M059J (cell line): ENCODE data around the gene CRTC1. TPM values are rescaled to one million over a fixed set of nuclear protein-coding genes. Genes with fewer than 3 reads are reported as not detected.

Experiments
- DNase-seq: peaks from one replicate; pipeline ENCODE4 v3.0.0-alpha.2; 2012; ENCODE audit warnings: low read depth
- total RNA-seq: library from RNA; depleted of rRNA; stranded (reverse); fragments of >200 nt; shearing (Covaris generic); gene quantifications from 2 replicates; pipeline ENCODE4 v1.2.3, GENCODE V29; 2014

CRTC1 gene
- total RNA-seq, 1 experiment from 2014 or later = 2.8 TPM

GRCh38 chr19:18699403-18700054 lies 16.0 kb downstream of the CRTC1 start:
- DNase-seq = no peak

GRCh38 chr19:18700501-18701249 lies 17.2 kb downstream of the CRTC1 start:
- peak; percentile 71 for DNase-seq

GRCh38 chr19:18701250-18701608 lies 17.7 kb downstream of the CRTC1 start:
- no peak for DNase-seq

- no peak for DNase-seq
Observed at GRCh38 chr19:18704054-18704453, 20.6 kb downstream of the CRTC1 start.

GRCh38 chr19:18704971-18705370 lies 21.5 kb downstream of the CRTC1 start:
- no peak for DNase-seq

- DNase-seq = no peak
Observed at GRCh38 chr19:18708452-18709231, 25.2 kb downstream of the CRTC1 start.

- no peak for DNase-seq
Observed at GRCh38 chr19:18709546-18709945, 26.1 kb downstream of the CRTC1 start.

GRCh38 chr19:18710186-18710585 lies 26.7 kb downstream of the CRTC1 start:
- no peak for DNase-seq

GRCh38 chr19:18710996-18711751 lies 27.7 kb downstream of the CRTC1 start:
- no peak for DNase-seq

- no peak for DNase-seq
Observed at GRCh38 chr19:18711893-18712292, 28.4 kb downstream of the CRTC1 start.

GRCh38 chr19:18712981-18713380 lies 29.5 kb downstream of the CRTC1 start:
- DNase-seq = no peak

- DNase-seq = no peak
Observed at GRCh38 chr19:18713550-18714117, 30.2 kb downstream of the CRTC1 start.

GRCh38 chr19:18715416-18715815 lies 31.9 kb downstream of the CRTC1 start:
- no peak for DNase-seq

GRCh38 chr19:18716857-18717256 lies 33.4 kb downstream of the CRTC1 start:
- no peak for DNase-seq

GRCh38 chr19:18717601-18718000 lies 34.1 kb downstream of the CRTC1 start:
- DNase-seq = no peak

GRCh38 chr19:18718015-18718526 lies 34.6 kb downstream of the CRTC1 start:
- DNase-seq = no peak

GRCh38 chr19:18718846-18719458 lies 35.5 kb downstream of the CRTC1 start:
- no peak for DNase-seq

GRCh38 chr19:18719541-18719940 lies 36.1 kb downstream of the CRTC1 start:
- no peak for DNase-seq

GRCh38 chr19:18723871-18724377 lies 40.4 kb downstream of the CRTC1 start:
- DNase-seq = no peak

GRCh38 chr19:18725841-18726770 lies 42.6 kb downstream of the CRTC1 start:
- DNase-seq = no peak
